Activated CD4-positive, alpha-beta T cell treated with anti-CD3 and anti-CD28 coated beads, Interleukin-10, Interleukin-2, amounts not matched to agents 100 ng/mL and 50 ng/mL, durations not matched to agents 16 hours and 8 hours (primary cell): ENCODE measurements around the gene CTSC.
A peak's percentile ranks its signal among the peaks of the same experiment; 100 is the strongest.

ENCODE experiments used
- DNase-seq: peaks from one replicate; pipeline ENCODE4 v3.0.0-alpha.2; 2020

The CTSC gene

DNA sequence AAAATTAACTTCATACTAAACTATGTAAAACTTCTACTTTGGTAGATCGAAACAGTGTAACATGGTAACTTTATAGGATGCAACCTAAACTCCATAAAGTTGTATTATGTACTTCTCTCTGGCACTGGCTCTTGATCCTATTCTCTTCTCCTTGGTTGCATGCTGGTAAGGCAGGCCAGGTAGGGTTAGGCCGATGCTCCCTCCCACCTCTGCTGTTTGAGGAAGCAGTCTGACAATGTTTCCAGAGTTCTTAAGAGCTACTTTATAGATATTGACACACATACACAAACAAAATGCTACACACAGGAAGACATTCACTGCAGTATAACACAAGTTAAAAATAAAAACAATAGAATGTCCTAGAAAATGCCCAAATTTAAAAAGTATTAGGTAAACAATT, 22.5 kb downstream of the CTSC start:
- DNase-seq, result no peak

DNA sequence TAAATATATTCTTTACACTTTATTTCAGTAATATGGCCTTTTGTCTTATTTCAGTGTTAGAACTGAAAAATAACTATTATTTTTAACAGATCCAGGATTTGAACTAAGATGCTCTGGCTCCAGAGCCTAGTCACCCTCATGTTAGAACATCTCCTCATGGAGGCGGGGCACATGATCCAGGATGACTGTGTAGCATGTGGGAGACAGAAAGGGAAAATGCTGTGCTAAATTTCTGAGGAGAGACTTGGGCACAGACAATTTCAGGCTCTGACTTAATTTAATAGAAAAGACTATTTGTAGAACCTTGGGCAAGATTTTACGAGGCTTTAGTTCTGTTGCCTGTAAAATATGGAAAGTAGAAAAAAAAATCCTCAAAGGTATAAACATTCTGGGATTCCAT, 24.1 kb downstream of the CTSC start:
- no peak for DNase-seq

DNA sequence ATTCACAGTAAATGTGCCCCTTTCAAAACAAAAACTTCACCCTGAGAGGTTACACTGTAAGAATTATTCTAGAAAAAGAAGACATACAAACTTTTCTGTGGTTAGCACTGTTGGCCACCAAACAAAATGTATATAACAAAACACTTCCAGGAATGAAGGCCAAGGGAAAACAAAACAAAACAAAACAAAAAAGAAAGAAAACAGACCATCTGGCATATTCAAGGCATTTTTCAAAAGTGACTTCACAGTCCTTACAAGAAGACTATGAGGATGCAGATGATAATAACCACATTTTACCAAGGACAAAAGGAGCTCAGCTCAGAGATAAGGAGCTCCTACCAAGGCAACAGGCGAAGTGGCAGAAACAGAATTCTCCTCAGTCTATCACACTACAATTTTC, 24.9 kb downstream of the CTSC start:
- DNase-seq, result no peak

DNA sequence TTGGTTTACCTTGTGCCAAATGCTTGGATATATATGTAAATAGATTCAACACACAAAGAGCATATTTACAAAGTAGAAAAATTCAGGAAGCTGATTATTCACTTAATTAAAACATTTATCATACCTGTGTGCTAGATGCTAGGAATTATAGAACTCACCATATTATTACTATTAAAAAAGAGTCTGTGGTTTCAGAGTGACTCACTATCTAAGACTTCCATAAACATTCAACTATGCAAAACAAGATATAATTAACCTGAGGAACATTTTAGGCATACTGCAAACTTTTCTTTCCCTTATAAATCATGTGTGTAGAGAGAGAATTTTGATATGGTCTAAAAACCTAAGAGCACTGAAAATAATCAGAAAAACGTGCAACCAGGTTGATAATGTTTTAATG, 27.3 kb downstream of the CTSC start:
- no peak for DNase-seq

DNA sequence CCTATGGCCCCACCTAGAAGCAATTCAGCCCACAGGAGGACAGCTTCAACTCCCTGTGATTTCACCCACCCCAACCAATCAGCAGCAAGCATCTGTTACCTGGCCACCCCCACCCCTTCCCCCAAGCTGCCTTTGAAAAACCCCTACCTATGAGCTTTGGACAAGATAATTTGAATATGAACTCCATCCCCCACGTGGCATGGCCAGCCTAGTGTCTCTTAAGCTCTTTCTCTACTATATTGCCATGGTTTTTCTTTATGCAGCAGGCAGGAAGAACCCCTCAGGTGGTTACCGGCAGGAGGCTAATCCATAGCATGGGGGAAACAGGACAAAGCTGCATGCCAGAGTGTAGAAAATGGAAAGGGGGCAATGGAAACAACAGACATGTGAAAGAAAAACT, 29.0 kb downstream of the CTSC start:
- no peak for DNase-seq

DNA sequence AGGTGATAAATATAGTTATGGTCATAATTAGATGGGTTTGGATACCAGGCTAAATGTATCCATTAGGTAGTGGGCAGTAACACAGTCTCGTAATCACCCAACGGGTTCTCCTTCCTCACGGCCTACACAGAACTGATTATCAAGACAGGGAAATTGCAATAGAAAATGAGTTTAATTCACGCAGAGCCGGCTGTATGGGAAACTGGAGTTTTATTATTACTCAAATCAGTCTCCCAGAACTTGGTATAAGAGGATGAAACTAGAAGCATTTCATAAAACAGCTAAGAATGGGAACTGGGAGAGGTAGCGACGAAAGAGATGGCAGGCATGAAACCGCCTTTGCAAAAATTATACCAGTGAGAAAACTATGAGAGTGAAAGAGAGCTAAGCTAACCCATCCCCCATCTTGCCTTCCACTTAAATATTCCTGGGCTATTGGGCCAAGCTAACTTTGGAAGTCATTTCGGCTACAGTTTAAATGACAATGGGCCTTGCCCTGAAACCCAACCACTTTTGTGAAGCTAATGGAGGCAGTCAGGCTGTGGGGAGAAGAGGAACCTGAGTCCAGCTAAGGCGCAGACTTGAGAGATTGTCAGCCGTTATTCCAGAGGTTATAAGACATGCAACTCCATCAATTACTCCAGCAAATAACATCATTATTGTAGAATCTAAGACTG, 29.6 kb downstream of the CTSC start:
- DNase-seq, result no peak

DNA sequence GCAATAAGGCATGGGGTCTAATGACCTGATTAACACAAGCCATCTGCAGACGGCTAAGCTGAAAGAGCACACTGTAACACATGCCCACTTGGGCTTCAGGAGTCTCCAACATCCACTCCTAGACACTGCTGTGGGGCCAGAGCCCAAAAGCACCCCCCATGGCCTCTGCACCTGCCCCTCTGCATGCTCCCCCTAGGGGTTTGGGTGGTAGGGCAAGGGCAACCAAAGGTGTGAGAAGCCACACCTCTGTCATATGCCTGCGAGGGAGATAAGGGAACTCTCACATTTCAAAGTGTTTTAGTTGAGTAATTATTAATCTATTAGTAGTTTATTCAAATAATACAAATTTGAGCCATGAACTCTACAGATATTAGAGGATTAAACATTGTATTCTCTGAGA, 30.8 kb downstream of the CTSC start:
- no peak for DNase-seq

DNA sequence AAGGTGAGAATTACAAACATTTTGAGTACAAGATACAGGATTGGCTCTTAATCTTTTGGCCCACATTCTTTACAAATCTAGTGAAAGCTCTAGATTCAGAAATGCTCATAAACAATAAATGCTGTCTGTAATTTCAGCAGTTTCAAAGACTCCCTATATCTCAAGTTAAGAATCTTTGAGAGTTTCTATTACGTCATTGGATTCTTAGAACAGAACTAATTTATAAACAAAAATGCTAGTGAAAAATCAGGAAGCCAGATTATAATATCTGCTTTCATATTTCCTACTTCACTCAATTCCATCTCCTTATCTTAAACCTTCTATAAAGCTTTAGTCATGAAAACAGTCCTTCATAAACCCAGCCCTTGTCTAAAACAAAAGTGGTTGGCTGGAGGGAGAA, 32.1 kb downstream of the CTSC start:
- no peak for DNase-seq

DNA sequence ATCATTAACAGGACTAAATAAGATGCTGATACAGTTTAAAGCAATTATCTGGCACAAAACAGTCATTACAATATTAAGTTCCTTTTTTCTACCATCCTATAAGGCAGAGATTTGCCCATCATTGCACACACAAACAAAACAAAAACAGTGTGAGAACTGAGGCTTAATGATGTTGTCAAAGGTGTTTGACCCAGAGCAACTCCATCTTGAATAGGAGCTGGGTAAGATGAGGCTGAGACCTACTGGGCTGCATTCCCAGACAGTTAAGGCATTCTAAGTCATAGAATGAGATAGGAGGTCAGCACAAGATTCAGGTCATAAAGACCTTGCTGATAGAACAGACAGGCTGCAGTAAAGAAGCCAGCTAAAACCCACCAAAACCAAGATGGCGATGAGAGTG, 33.2 kb downstream of the CTSC start:
- no peak for DNase-seq

DNA sequence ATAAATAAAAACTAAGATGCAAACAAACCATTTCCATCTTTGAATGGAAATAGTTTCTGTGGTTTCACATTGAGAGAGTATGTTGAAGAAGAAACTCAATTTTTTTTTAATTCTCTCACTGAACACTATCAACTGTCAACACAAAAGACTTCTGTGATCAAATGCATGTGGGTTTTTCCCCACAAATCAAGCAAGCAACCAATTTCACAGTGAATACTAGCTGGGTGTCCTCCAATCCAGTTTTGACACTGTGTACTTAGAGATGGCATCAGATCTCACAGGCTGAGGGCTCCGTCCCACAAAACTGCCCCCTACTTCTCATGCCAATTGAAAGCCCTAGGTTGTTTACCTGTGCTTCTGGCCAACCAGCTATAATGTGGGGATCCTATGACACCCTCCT, 34.5 kb downstream of the CTSC start:
- DNase-seq, result peak; percentile 50

DNA sequence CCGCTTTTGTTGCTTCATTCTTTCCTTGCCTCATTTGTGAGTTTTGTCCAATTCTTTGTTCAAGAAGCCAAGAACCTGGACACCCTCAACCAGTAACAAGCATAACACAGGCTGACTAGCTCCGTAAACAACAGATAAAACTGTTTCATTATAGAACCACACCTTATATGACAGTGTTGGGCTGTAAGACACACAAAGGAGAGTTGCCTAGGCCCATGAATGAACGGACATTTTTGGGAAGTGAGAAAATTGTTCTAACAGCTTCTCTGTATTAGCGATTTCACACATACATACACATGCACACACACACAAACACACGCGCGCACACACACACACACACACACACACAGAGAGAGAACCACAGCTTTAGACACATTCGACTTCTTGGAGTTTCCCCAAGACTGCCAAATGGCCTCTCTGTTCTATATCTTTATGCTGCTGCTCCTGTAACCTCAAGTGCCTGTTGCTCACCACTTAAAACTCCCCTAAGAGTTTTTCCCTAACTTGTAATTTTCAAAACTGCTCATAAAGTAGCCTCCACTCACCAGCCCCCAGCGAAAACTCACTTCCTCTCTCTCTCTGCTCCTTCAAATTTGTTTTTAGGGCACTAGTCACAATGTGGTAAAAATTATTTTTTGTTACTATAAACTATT, 35.9 kb downstream of the CTSC start:
- DNase-seq, result peak; percentile 36

DNA sequence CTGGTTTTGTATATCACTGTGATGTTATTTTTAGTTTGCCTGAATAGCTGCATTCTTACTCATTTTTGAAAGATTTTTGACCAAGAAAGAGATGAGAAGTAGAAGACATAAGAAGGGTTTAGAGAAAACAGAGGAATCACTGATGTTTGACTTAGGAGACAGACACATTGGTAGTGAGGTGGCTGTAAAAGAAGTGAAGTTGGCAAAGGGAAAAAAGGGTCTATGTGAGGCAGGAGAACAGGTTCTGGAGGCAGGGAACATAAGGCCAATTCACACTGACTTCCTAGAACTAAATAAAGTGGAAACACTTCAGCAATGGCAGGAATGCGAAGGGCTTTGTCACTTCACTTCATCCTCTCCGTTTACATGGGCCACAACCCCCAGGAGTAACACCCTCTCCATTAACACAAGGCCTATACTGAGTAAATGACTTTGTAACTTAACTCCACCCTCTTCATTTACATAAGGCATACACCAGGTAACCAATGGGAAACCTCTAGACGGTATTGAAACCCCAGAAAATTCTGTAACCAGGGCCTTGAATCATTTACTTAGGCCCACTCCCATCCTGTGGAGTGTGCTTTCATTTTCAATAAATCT, 36.5 kb downstream of the CTSC start:
- DNase-seq, result peak; percentile 33

DNA sequence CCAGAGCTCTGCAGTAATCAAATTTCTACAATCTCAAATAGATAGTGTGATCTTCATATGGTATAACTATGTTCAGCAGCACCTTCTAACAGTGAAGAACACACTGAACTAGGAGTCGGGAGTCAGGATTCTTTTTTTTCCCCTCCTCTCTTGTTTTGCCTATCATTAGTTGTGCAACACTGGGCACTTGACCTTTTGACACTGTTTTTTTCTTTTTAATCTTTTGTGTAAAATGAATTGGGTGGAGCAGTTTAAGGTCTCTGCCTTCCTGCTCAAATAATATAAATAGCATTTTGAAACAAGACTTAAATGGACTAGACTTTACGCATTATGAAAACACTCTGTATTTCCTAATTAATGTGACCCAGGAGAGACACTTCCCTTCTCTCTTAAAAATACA, 39.7 kb downstream of the CTSC start:
- DNase-seq, result no peak

DNA sequence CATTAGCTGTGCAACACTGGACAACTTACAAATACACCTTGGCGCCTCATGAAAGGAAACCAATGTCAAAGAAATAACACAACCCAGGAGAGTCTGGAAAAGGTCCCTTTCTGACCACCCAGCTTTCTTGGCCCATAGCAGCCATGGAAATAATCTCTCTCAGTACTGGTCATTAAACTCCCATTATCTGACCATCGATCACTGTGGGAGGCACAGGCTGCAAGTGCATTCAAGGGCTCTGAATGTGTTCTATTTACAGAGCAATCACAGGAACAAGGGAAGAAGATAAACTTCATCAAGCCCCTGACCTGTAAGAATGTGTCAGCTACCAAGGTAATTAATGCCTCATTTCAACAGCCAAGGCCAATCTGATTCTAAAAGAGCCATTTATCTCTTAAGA, 40.1 kb downstream of the CTSC start:
- no peak for DNase-seq

DNA sequence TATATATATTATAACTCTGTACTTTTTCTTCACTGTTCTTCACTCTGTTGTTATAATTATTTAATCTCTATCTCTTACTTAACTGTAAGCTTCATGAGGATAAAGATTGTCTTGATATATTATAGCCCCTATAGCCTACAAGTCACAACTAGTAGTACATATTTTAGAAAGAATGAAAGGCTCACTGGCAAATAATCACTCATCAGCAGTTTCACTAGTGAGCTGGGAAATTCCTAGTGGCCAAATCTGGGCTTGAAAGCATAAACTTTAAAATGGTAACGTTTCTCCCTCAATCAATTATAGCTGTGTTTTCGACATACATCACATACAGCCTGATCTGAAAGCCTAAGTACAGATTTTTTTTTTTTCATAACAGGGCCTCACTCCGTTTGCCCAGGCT, 42.5 kb downstream of the CTSC start:
- no peak for DNase-seq

DNA sequence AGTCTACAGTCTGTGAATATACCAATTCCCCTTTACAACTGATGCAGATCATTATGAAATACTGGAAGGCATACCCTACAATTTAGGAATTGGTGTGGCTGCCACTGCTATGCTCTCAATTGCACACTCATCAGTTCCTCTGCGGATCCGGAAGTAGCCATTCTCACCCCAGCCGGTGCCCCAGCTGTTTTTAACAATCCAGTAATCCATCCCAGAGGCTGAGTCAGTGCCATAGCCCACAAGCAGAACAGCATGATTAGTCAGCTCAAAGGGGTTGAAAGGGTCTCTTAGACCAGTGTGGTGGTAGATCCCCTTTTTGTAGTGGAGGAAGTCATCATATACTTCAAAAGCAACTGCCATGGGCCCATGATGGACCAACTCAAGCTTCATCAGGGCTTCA, 43.6 kb downstream of the CTSC start:
- DNase-seq, result no peak

DNA sequence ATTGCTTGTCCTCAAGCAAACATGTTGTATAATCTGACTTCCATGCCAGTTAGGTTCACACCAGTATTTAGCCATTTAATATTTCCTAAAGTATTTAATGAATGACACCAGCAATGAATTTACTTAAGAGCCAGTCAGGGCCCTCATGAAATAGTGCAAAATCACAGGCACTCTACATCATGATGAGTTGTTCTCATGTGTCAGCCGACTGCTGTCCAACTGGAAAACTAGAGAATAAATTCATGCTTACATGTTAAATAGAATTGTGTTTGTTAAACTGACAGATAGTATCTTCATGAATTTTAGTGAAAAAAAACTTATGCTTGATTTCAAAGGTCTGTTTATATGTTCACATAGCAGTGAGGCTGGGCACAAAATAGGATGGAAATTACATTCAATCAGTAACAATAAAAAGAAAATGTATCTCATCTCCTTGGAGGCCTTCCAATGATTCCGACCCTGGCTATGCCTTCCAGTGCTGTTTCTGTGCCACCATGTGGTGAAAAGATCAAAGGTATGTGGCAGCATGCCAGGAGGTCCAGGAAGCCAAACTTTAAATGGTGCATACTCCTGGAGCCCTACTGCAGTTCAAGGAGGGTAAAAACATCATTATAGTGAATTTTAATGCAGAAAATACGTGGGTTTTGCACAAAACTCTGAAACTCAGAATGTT, 45.2 kb downstream of the CTSC start:
- no peak for DNase-seq

DNA sequence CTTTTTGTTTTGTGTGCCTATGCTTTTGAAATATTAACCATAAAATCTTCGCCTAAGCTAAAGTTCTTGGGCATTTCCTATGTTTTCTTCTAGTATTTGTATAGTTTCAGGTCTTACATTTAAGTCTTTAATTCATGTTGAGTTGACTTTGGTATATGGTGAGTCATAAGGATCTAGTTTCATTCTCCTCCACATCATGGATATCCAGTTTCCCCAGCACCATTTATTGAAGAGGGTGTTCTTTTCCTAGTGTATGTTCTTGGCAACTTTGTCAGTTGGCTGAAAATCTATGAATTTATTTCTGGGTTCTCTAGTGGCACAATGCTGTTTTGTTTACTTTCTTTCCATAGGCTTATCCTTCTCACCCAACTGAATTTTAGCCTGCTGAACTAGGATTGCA, 49.0 kb downstream of the CTSC start:
- DNase-seq, result no peak

DNA sequence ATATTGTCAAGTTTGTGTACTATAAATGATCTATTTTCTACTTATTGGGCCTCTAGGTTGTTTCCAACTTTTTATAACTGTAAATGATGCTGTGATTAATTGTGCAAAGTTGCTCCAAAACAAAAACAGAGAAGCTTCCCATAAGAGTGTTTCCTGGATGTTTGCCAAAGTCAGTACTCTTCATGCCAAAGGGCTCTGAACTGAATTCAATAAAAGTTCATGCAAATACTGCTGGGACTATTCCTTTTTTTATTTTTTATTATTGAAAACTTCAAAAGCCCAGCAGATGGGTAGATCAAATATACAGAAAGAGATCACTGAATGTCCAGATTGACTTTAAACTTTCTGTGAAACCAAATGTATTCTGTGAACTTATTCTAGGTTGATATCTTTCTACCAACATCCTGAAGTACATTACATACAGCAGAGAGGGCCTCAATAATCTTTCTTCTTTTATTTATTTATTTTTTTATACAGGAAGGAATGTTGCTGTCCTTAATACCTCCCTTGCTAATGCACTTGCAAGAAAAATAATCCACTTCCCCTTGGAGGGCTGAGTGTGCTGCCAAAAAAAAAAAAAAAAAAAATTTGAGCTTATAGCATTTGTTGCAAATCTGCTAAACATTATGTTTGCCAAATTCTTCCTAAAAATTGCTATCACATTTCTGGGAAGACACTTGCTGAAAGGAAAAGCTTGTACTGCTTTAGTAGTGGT, 53.0 kb downstream of the CTSC start:
- DNase-seq, result no peak

DNA sequence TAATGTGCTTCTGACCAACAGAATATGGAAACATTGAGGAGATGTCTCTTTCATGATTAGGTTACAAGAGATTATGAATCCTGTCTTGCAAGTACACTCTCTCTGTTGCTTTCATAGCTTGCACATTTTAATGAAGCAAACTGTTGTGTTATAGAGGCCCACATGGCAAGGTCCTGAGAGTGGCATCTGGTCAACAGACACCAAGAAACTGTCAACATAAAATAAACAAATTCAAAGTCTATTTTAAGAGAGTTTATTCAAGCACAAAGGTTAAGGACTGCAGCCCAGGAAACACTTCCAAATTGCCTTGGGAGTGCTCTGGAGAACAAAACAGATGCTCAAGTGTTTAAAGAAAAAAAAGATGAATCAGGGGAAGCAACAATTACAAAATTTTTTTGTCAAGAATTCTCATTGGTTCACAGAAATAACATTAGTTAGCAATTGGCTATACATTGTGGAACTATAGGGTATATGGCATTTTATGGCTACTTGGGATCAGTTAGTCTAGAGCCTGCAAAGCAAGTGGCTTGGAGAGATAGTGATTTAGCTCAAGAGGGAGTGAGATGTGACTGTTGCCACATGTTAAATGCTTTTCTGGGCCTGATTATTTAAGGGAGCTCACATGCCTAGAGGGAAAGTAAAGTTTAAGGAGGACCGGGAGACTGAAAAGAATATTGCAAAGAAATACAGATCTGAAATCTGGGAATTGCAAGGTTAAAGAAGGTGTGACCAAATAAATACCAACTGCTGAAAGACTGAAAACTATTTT, 54.6 kb downstream of the CTSC start:
- no peak for DNase-seq

DNA sequence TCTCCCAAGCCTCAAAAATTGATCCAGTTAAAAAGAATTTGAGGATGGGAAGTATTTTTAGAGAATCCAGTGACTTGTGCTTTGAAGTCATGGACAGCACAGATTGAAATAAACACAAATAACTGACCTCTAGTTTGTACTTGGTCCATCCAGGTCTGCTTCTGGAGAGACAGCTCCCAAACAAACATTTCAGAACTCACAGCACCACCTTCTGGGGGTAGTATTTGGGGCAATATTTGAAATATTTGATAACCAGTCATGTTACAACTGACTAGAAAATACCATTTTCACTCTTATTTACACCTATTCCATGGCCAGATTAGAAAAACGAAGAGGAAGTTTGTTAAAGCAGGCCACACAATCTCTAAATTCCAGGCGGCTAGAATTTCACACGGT, 56.2 kb downstream of the CTSC start:
- DNase-seq, result no peak

DNA sequence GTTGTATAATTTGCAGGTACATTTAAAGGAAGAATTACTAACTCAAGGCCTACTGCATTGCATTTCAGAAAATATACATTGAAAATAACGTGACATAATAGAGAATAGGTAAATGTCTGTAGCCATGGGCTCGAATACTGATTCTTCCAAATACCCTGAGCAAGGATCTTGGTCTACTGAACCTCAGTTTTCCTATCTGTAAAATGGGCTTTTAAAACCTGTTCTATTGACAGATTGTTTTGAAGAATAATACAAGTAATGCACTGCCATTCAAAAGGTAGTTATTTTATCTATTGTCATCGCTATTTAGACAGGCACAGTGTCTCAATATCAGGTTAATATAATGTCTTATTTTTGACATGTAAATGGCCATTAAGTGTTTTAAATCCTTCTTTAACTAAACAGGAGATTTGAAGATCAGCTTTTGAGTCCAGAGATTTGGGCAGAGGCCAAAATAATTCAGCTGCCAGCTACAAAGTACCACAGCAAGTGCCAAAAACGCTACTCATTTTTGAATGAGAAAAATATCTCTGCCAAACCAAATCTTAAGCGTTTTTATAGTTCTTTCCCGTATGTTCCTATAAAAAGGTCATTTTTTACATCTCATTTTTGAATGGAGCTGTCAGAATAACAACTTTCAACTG, 56.7 kb downstream of the CTSC start:
- DNase-seq, result no peak
